SK-N-SH (cell line): Measurements from ENCODE around the gene SSTR3.

Experiments used
- CTCF ChIP-seq: fragments of 200-600 bp; sonication (generic); IDR thresholded peaks from 2 replicates; pipeline ENCODE4 v1.6.1; 2017; ENCODE audit warnings: antibody characterized with exemption, mild to moderate bottlenecking, moderate library complexity
- FOXM1 ChIP-seq: IDR thresholded peaks from 2 replicates; pipeline ENCODE4 v1.4.0; 2012; ENCODE audit warnings: low read depth, mild to moderate bottlenecking
- POLR2AphosphoS5 ChIP-seq: IDR thresholded peaks from 2 replicates; pipeline ENCODE4 v1.6.1; 2012; ENCODE audit warnings: low read depth, low read length
- RXRA ChIP-seq: IDR thresholded peaks from 2 replicates; pipeline ENCODE4 v1.4.0; 2012; ENCODE audit warnings: low read depth, mild to moderate bottlenecking, borderline replicate concordance
- SMC3 ChIP-seq: IDR thresholded peaks from 2 replicates; pipeline ENCODE4 v1.6.1; 2012; ENCODE audit warnings: low read depth, low read length, improper control_type of control experiment
- TF ChIP-seq, protein P1 (sequence below): IDR thresholded peaks from 2 replicates; pipeline ENCODE4 v1.4.0; 2012; ENCODE audit warnings: low read depth, borderline replicate concordance

- TF ChIP-seq CTCF (no peak), SMC3 (no peak), RXRA (no peak), FOXM1 (no peak), POLR2AphosphoS5 (no peak)
- TF ChIP-seq, protein P1, sequence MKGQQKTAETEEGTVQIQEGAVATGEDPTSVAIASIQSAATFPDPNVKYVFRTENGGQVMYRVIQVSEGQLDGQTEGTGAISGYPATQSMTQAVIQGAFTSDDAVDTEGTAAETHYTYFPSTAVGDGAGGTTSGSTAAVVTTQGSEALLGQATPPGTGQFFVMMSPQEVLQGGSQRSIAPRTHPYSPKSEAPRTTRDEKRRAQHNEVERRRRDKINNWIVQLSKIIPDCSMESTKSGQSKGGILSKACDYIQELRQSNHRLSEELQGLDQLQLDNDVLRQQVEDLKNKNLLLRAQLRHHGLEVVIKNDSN = no peak
These were observed 36.6 kb downstream of the SSTR3 start for GRCh38 chr22:37175414-37176281.
